ENCODE results near the gene NEUROG3.

- TF ChIP-seq CTCF (IDR thresholded peaks at IDR 0.05) = no peak
- TF ChIP-seq POLR2A (IDR thresholded peaks at IDR 0.05) = no peak
- no peak for TF ChIP-seq POLR2AphosphoS5 (IDR thresholded peaks at IDR 0.05)
Measured at GRCh38 chr10:69568472-69569395, 4.5 kb downstream of the NEUROG3 start.

Data from stomach (tissue), 4 donors.